ENCODE measurements around the gene WNT7B. TPM values are rescaled to one million over a fixed set of nuclear protein-coding genes. Genes with fewer than 3 reads are reported as not detected.
"Not testable (repeated sequence)": the region's sequence is repeated elsewhere in the genome, so short reads cannot be mapped to it uniquely, and the experiment has no call there.

Gene WNT7B
- total RNA-seq, 1 donor from 2014 or later, result not detected

GRCh38 chr22:46008836-46009596, 32.1 kb upstream of the WNT7B start:
- DNase-seq (ENCODE audit: low spot score), result no peak

GRCh38 chr22:46008291-46008690, 31.3 kb upstream of the WNT7B start:
- no peak for DNase-seq (ENCODE audit: low spot score)

- no peak for DNase-seq (ENCODE audit: low spot score)
These were observed 30.9 kb upstream of the WNT7B start for GRCh38 chr22:46007848-46008261.

DNA sequence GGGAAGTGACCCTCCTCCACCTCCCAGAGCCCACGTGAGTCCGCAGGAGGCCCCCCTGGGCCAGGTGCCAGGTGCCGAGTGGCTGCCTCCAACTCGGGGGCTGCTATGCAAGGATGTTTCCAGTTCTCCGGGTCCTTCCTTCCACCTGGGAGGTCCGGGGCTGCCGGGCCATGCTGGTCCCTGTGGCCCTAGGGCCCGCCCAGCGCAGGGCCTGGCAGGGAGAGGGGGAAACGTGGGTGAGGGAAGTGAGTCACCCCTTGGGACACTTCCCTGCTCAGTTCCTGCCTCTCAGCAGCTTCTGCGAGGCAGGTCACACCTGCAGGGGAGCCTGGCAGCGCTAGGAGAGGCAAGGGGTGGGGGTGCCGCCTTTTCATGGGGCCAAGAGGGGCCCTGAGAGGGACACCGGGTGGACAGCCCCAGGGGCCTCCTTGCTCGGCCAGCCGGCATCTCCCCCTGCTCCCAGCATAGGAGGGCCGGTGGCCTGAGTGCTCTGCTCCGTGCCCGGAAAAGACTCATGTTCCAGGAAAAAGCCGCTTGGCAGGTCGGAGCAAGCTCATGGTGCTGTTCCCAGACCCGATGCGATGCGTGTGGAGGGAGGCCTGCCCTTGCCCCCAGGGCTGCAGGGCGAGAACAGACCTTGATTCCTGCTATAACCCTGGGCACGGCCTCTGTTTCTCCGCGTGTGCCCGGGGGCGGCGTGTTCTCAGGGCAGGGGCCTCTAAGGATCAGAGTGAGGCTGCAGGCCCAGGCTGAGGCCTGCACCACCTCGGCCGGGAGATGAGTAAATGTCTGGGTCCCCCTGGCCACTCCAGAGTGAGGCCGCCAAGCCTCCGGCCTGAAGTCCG, 30.3 kb upstream of the WNT7B start:
- no peak for DNase-seq (ENCODE audit: low spot score)

- peak; percentile 98 for DNase-seq (ENCODE audit: low spot score)
These were observed 29.5 kb upstream of the WNT7B start for GRCh38 chr22:46006379-46007002.

- DNase-seq (ENCODE audit: low spot score), result not testable (repeated sequence)
These were observed 28.2 kb upstream of the WNT7B start for GRCh38 chr22:46005116-46005705.

GRCh38 chr22:46004105-46004866, 27.3 kb upstream of the WNT7B start:
- no peak for DNase-seq (ENCODE audit: low spot score)

DNA sequence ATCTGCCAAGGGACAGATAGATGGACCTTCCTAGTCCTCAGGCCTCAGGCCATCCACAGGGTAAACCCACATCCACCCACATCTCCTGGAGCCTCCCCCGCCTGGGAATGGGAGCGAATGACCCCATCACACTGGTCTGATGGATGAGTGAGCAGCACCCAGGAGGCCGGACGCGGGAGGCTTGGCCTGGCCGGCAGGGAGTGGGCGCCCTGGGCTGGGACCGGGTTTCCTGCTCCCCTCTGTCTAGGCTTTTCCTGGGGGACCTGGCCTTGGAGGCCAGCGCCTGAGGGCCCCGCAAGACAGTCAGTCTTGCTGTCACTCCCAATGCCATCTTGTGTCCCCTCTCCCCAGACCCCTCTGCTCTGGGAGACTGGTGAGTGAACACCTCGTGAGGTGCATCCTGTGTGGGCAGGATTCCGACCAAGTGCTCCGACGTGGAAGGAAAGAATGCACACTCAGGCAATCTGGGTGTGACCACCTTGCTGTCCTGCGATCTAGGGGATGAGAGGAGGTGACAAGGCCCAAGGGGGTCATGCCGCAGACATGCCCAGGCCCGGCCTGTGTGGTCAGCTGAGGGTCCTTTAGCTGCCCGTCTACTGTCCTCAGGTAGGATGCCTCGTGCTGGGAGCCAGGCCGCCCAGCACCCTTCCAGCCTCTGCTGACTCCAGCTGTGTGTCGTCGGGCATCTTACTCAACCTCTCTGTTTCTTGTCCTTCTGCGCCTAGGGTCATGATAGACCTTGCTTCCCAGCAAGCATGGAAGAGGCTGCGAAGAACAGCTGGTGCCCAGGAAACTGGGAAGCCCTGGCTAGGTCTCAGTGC, 26.5 kb upstream of the WNT7B start:
- no peak for DNase-seq (ENCODE audit: low spot score)

DNA sequence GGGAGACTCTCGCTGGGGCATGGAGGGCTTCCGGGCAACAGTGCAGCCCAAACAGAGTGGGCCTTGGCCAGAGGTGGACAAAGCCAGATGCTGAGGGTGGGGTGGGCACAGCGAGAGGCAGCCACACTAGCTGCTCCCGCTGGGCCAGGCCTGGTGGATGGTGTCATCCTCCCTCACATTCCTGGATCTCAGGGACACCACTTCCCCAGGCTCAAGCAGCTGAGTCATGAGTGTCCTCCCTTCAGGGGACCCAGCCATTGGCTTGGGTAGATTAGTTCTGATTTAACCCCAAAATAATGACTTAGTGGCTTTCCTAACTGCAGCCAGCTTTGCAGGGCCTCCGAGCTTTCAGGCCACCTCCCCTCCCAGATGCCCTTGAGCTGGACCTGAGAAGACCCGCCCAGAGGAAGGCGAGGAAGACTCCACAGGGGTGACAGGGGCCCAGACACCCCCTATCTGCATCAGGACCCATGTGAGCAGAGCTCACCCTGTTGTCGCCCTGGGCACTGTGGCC, 25.9 kb upstream of the WNT7B start:
- DNase-seq (ENCODE audit: low spot score), result no peak

DNA sequence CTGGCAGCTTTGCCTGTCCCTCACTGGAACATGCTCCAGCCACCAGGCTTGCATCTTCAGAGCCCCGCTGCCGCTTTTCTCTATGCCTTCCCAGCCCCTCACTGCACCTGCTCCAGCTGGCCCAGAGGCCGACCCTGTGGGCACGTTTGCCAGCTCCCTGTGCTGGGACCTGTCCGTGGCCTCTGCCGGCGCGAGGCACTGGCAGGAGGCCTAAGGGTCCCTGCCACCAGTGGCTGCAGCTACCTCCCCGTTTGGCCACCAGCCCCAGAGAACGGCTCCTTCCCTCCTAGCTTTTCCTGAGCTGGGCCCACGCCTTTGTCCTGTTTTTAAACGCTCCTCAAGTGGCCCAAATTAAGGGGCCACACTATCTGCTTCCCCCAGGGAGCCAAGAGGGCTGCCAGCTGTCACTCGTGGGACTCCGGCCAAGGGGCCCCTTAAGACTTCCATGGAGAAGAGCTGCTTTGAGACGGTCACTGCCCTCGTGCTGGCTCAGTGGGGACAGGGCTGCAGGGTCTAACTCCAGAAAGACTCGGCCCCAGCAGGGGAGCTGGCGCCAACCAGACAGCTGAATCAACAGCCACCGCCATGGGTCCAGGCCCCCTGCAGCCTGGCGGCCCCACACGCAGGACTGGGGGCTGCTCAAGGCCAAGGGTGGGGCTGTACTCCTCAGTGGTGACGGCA, 24.6 kb upstream of the WNT7B start:
- DNase-seq (ENCODE audit: low spot score), result no peak

- DNase-seq (ENCODE audit: low spot score), result no peak
These were observed 24.1 kb upstream of the WNT7B start for GRCh38 chr22:46001046-46001425.

DNA sequence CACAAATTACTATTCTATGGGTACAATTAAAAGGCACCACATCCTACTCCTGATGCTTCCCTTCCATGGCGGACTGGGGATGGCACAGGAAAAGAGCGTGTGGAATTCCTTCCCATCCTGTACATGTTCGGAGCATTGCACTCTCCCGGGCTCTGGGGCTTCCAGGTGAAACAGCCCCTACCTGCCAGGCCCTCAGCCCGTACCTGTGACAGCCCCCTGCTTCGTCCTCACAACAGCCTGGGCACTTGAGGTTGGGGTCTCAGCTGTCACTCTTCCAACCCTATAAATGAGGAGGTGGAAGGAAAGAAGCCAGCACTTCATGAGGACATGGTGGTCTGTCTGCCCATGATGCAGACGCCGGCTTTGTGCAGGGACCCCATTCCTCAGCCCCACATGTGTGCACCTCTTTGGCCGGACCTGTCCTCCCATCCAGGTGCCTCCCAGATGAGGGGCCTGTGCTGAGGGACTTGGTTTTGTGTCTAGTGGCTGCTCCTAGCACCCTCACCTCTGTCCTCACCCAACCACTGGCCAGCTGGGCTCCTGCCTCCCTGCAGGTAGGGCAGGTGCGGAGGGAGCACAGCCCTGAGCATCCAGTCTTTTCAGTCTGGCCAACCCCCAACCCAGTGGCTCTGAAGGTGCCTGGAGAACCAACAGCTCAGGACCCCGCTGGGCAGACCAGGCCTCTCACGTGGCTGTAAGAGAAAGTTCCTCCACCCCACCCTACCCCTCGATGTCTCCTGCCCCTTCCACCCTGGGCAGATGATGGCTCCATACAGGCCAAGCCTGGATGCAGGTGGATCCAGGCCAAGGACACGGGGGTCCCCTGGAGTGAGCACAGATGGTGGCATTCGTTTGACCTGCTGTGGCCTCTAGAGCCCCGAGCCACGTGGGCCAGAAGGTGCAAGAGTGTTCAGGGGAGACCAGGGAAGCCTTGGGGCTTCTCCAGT, 23.4 kb upstream of the WNT7B start:
- no peak for DNase-seq (ENCODE audit: low spot score)

DNA sequence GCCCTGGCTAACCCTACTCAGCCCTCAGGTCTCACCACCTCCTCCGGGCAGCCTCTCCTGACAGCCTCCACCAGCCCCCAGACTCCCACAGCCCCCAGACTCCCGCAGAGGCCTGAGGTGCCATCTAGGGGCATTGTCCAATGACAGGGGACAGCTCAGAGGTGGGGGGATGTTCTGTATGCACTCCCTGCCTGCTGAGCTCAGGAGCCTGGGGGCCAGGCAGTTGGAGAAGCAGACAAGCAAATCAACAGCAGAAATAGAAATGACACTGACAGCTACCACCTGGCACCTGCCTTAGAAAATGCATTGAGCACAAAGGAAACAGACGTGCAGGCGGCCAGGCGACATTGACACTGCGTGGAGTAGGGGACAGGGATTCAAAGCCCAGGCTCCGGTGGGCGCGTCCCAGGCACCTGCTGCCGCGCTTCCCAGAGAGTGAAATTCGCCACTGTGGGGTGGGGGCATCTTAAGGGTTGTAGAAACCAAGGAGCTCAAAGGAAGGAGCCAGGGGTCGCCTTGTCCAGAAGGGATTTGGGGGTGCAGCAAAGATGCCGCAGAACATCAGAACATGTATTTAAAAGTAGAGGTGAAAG, 22.5 kb upstream of the WNT7B start:
- DNase-seq (ENCODE audit: low spot score), result no peak

- no peak for DNase-seq (ENCODE audit: low spot score)
These were observed 21.8 kb upstream of the WNT7B start for GRCh38 chr22:45998638-45999378.

DNA sequence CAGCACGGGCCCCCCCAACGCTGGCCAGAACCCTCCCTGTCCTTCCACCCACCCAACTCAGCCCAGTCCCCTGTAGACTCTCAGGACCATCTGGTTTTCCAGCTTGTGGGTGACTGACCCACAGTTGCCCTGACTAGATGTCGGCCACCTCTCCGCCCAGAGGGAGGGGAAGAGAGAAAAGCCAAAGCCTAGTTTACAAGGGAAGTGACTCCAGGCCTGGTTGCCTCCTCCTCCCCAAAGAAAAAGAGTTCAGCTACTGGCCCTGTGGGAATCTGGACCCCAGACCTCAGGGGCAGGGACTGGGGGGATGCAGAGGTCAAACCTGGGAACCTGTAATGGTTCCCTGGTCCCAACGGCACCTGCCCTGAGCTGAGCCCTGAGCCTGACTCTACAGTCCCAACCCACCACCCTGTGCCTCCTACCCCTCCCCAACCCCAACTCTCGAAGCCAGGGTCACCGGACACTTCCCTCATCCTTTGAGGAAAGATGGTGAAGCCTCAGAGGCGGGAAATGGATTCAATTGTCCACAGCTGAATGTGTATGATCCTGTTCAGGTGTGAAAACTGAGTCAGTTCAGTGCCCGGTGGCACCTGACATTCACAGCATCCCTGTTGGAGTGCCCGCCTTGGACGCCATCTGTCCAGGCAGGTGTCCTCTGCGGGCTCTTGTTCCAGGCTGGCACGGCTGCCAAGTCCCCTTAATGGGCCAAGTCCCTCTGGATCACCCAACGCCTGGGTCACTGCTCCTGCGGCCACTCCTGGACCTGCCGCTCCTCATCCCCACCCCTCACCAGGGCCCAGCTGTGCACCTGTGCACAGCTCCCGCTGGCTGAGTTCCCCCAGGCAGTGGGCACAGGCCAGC, 21.0 kb upstream of the WNT7B start:
- DNase-seq (ENCODE audit: low spot score), result no peak

Data from mesenteric fat pad (tissue), 1 donor.